TTC549 (cell line): ENCODE measurements around the gene SPECC1L.

ENCODE experiments used
- FAIRE-seq: peaks from 2 replicates; lab custom pipeline; 2012; peaks lifted over from hg19 to GRCh38; lab: Jason Lieb, UNC

The SPECC1L gene

DNA sequence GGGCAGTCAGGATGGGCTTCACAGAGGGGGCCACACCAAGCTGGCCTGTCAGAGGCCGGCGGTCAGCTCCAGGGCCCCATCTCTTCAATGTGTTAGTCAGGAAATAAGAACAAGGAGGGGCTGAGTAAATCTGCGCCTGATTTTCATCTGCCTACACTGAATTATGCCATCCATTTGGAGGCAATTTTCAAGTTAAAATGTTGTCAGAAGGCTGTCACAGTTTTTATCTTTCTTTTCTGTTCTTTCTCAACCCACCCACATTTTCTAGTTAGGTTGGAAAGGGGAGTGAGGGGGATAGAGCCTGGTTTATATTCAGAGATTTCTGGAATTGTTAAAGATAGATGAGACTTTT is 175.6 kb downstream of the SPECC1L start:
- no peak for FAIRE-seq

DNA sequence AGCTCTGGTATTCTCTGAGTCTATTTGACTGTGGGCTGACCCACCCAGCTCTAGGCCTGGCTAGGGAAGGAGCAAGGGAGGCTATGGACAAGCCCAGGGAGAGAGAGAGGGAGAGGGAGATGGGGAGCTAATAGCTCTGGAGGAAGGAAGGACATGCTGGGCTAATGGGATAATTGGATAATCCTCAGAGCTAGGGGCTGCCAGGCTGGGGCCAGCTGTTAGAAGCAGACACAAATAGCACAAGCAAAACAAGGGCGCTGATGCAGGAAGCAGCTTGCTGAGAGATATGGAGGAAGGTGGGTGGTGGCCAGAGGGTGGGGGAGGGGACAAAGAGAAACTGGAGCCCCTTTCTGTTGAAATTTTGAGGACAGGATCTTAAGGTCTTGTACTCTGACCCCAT is 180.0 kb downstream of the SPECC1L start:
- no peak for FAIRE-seq

DNA sequence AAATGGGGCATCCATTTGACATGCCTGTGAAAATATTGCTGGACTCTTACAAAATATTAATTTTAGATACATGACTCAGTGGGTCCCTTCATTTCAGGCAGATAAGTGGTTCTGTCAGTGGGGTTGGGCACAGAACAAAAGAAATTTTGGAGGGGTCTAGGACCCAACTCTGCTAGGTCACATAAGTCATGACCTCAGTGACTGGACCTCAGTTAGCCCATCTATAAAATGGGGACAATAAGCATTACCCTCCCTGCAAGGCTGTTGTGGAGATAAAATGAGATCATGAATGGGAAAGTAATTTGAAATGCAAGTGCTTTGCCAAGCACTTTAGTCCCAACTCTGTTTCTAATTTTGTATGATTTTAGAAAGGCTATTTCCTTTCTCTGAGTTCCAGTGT is 180.5 kb downstream of the SPECC1L start:
- no peak for FAIRE-seq

DNA sequence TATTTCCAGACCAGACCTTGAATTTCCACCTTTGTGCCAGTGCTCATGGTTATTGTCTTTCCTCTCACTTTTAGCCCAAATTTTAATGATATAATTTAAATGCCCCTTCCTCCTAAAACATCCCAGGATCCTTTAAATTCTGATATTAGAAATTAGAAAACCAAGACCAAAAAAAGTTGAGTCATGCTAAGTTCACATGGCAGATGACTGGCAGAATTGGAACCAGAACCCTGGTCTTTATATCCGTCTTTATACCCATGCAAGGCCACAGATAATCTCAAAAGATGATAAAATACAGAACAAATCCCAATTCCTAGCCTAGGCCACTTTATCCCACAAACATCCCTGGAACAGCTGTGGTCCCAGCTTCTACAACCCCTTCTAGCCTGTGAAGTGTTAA is 183.2 kb downstream of the SPECC1L start:
- FAIRE-seq: no peak

DNA sequence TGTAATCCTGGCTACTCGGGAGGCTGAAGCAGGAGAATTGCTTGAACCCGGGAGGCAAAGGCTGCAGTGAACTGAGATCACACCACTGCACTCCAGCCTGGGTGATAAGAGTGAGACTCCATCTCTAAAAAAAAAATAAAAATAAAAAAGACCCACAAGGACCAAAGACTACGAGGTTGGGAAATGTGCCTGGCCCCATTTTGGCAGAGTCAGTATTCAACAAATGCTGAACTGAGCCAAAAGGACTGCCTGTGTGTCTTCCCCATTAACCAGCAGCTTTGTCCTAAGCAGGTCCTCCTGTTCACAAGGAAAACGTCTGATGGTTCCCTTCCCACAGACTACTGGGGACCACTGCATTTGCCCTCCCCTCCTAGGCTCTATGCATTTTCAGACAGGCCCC is 184.4 kb downstream of the SPECC1L start:
- FAIRE-seq: no peak

DNA sequence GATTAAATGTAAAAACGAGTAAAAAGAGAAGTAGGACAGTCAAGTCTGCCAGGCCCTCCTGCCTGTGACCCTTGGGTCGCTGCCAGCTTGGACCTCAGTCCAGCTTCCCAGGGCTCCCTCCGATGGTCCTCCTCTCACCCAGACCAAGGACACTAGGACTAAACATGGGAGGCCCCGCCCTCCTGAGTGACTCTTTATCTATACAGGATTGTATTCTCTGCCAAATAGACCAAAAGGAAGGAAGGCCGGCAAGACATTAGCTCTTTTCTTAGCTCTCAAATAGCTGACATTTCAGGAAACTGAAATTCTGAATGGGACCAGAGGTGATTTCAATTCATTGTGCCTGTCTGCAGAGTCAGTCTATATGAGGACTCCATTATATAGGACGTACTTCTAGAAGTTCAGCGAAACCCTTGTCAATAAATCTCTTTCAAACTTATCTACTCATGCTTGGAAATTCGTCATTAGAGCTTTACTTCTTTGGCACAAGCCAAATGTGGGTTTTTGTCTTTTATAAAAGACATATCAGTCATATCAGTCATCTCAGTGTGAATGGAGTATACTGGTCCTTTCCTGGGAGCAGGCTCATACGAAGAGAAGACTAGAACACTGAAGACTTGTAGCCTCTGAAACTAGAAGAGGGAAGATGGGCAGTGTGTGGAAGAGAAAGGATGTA is 185.3 kb downstream of the SPECC1L start:
- FAIRE-seq: no peak

DNA sequence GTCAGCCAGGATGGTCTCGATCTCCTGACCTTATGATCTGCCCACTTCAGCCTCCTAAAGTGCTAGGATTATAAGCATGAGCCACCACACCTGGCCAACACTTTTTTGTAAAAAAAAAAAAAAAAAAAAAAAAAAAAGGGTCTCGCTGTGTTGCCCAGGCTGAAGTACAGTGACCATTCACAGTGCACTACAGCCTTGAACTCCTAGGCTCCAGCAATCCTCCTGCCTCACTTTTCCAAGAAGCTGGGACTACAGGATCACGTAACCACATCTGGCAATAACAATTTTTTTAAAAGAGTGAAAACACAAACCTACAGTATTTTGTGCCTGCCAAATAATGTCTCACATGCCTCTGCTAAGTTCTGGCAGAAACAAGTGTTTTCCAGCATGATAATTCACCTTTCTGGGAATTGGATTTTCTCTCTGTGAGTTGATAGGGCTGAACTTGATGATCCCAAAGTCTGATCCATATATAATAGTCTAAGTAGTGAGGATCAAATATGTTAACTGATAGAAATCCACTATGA is 187.3 kb downstream of the SPECC1L start:
- FAIRE-seq: no peak

DNA sequence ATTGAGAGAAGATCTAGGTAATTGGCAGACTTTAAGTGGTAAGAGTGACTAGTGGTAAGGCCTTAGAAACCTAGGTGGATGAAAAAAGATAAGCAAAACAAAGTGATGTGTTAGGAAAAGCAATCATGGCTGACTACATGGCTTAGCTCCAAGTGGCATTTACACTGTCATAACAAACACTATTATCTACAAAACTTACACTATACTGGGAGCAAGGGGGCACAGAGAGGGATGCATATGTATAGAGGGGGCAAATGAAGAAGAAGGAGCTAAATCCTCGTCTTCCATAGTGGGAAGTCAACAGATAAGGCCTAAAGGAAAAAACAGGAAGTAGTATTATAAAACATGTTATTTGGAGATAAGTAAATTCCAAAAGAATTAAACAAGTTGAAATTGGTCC is 189.3 kb downstream of the SPECC1L start:
- no peak for FAIRE-seq

DNA sequence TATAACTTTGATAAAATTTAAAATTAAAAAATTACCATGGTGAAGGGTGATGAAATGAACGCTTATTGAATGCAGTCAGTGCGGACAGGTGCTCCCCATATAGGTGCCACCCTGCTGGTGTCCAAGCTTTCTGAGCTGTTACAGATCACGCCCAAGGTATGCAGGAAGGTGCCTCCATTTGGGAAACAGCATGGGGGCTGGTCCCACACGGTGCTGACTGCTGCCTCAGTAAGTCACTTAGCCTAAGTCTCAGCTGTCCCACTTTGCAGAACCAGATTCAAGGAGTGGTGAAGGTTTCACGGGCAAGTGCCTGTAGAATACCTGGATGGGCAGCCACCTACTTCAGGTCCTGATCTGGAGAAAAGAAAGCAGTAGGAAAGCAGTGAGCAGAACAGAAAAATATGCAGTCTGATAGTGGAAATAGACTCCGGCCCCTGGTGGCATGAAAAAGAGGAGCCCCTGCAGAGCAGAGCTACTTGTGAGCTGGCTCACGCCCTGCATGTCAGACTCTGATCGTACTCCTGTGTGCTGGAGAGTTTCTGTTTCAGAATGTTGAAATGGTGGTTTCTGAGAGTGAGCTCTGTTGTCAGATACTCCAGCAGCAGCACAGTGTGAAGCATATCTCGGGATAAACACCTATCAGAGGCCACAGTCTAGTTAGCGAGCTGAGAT is 189.9 kb downstream of the SPECC1L start:
- FAIRE-seq: no peak

DNA sequence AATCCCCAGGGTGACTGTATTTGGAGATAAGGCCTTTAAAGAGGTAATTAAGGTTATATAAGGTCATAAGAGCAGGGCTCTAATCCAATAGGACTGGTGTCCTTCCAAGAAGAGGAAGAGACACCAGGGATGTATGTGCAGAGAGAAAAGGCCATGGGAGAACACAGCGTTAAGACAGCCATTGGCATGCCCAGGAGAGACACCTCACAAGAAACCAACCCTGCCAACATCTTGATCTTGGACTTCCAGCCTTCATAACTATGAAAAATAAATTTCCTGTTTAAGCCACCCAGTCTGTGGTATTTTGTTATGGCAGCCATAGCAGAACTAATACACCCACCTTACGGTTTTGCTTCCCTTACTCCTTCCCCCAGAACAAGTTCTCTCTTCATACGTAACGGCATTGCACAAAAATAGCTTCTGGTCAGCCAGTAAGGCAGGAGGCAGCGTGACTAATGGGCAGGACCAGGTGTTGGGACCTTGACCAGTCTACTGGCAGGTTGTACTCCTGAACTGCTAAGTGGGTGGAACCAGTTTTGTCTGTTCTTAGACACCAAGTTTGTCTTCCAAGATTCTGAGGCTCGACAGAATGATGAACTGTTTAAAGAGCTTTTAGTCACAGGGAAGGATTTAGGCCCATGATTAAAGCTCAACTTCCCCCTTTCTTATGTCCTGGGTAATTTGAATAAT is 192.6 kb downstream of the SPECC1L start:
- FAIRE-seq: no peak

DNA sequence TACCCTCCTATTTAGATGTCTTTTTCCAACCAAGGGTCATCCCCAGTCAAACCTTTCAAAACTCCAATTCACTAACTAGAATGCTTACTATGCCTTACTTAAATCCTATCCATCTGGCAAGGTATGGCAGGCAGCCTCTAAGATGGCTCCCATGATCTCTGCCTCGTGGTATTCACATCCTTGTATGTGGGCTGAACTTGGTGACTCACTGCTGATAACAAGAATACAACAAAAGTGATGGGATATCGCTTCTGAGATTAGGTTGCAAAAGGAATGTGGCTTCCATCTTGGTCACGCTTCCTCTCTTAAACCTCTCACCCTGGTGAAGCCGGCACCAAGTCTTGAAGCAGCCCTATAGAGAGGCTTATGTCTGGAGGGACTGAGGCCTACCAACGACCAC is 194.9 kb downstream of the SPECC1L start:
- FAIRE-seq: no peak

DNA sequence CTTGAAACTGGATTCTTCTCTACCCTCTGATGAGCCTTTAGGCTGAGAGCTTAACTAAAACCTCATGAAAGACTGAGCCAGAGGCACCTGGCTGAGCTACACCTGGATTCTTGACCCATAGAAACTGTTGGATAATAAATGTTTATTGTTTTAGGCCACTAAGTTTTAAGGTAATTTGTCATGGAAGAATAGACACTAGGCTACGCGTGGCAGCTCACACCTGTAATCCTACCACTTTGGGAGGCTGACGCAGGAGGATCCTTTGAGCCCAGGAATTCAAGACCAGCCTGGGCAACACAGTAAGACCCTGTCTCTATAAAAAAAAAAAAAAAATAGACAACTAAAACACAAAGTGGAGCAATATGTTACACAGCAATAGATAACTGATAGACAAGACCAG is 195.3 kb downstream of the SPECC1L start:
- FAIRE-seq: no peak

DNA sequence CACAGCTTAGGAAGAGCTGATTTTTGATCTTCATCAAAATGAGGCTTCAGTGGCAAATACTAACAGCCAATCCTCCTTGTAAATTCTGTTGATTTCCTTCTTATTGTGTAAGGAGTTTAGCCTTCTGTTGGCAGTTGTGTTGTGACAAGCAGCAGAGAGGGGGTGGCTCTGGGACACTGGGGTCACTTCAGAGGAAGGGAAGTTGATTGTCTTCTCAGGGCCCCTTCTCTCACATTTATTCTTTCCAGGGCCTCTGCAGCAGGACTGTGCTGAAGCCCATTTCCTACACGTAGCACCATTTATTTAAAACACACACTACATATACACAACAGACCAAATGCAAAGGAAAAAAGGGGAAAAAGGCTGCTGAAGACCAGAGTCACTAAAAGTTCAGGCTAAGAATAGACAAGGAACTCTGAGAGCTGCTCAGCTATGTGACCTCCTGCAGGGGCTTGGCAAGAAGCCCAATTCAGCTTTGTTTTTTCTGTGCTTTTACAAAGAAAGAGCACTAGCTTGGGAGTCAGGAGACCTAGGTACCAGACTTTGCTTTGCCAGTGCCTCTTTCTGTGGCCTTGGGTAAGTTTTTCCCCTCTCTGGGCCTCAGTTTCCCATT is 196.2 kb downstream of the SPECC1L start:
- FAIRE-seq: no peak

DNA sequence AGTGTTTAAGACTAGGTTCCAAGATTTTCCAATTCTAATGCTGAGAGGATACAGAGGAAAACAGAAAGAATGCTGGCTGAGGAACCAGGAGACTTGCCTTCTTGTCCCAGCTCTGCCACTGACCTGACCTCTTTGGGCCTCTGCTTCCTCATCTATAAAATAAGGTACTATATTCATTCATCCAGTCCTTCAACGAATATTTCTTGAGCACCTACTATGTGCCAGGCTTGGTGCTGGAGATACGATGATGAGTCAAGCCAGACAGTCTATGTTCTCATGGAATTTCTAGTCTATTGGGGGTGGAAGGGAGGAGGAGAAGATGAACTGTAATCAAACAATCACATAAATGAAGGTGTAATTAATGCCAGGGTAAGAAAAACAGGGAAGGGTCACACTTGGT is 196.7 kb downstream of the SPECC1L start:
- FAIRE-seq: no peak
